ENCODE measurements around the gene FBXO5.

DNA sequence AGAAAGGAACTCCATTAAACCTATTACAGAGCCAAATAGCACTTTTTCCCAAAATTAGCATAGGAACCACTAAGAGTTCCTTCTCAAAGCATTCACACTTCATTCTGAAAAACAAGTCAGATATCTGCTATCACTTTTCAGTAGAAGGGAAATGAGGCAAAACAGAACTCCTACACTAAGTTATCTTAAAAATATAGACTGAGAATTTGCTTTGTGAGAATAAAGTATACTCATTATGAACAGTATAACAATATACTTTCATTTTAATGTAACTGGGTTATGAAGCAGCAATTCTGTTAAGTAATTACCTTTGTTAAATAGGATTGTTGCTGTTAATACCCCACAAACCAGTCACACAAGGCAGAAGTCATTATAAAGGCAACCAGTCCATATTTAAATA is 11.0 kb upstream of the FBXO5 start:
- TF ChIP-seq, protein P1, sequence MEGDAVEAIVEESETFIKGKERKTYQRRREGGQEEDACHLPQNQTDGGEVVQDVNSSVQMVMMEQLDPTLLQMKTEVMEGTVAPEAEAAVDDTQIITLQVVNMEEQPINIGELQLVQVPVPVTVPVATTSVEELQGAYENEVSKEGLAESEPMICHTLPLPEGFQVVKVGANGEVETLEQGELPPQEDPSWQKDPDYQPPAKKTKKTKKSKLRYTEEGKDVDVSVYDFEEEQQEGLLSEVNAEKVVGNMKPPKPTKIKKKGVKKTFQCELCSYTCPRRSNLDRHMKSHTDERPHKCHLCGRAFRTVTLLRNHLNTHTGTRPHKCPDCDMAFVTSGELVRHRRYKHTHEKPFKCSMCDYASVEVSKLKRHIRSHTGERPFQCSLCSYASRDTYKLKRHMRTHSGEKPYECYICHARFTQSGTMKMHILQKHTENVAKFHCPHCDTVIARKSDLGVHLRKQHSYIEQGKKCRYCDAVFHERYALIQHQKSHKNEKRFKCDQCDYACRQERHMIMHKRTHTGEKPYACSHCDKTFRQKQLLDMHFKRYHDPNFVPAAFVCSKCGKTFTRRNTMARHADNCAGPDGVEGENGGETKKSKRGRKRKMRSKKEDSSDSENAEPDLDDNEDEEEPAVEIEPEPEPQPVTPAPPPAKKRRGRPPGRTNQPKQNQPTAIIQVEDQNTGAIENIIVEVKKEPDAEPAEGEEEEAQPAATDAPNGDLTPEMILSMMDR (conservative IDR thresholded peaks at IDR 0.05; ENCODE audit: low read depth, low read length) = no peak; the same call in 1 of the 2 replicates
- TF ChIP-seq EZH2 (IDR thresholded peaks at IDR 0.05; ENCODE audit: borderline replicate concordance, low read depth, low read length, poor library complexity, severe bottlenecking) = no peak

All from A673 (cell line).